HG02981 (cell line): ENCODE data around the gene SYF2.

Experiments used
- ATAC-seq: cut with Tn5 transposase; IDR thresholded peaks from one replicate; pipeline ENCODE4 v1.9.1; 2021; ENCODE audit warnings: mild to moderate bottlenecking, moderate library complexity; ENCODE audit not compliant: unreplicated experiment

The SYF2 gene

GRCh38 chr1:25186161-25187007, 45.9 kb downstream of the SYF2 start:
- no peak for ATAC-seq

- no peak for ATAC-seq
Measured at GRCh38 chr1:25185409-25186160, 46.7 kb downstream of the SYF2 start.

- ATAC-seq, result no peak
Measured at GRCh38 chr1:25184001-25184762, 48.1 kb downstream of the SYF2 start.

- ATAC-seq, result no peak
Measured at GRCh38 chr1:25183126-25183980, 48.9 kb downstream of the SYF2 start.

GRCh38 chr1:25182629-25183028, 49.7 kb downstream of the SYF2 start:
- ATAC-seq, result no peak

GRCh38 chr1:25180996-25181395, 51.3 kb downstream of the SYF2 start:
- no peak for ATAC-seq

GRCh38 chr1:25178917-25179561, 53.3 kb downstream of the SYF2 start:
- ATAC-seq, result no peak

GRCh38 chr1:25174730-25175612, 57.3 kb downstream of the SYF2 start:
- ATAC-seq, result no peak

- no peak for ATAC-seq
Measured at GRCh38 chr1:25174363-25174729, 58.0 kb downstream of the SYF2 start.

GRCh38 chr1:25173809-25174340, 58.4 kb downstream of the SYF2 start:
- ATAC-seq, result no peak
